MM.1S (cell line): ENCODE data around the gene CDH9.

Experiments used
- DNase-seq: peaks from one replicate; pipeline ENCODE4 v3.0.0-alpha.2; 2015
- H2AFZ ChIP-seq: fragments of 300-600 bp; sonication (generic); 2 replicates; pipeline ENCODE4 v1.6.0; 2016; ENCODE audit warnings: antibody characterized with exemption, low read length
- H3F3A ChIP-seq: fragments of 300-600 bp; sonication (generic); 2 replicates; pipeline ENCODE4 v1.6.1; 2016; ENCODE audit warnings: mild to moderate bottlenecking, antibody characterized with exemption, low read length, moderate library complexity, mixed read lengths; ENCODE audit not compliant: insufficient read depth
- H3K27ac ChIP-seq: fragments of 300-600 bp; sonication (generic); 2 replicates; pipeline ENCODE4 v1.5.1; 2016; ENCODE audit warnings: mild to moderate bottlenecking, low read length
- H3K27me3 ChIP-seq: fragments of 300-600 bp; sonication (generic); replicated peaks from 2 replicates; pipeline ENCODE4 v1.6.0; 2016; ENCODE audit warnings: low read length; ENCODE audit not compliant: insufficient read depth
- H3K36me3 ChIP-seq: fragments of 300-600 bp; sonication (generic); replicated peaks from 2 replicates; pipeline ENCODE4 v1.6.1; 2016; ENCODE audit warnings: mild to moderate bottlenecking, low read length, mixed read lengths; ENCODE audit not compliant: insufficient read depth
- H3K4me1 ChIP-seq: fragments of 300-600 bp; sonication (generic); 2 replicates; pipeline ENCODE4 v1.6.1; 2016; ENCODE audit warnings: low read length, mixed read lengths
- H3K4me2 ChIP-seq: fragments of 300-600 bp; sonication (generic); 2 replicates; pipeline ENCODE4 v1.6.0; 2016; ENCODE audit warnings: low read depth, low read length
- H3K4me3 ChIP-seq: fragments of 300-600 bp; sonication (generic); 2 replicates; pipeline ENCODE4 v1.5.1; 2016; ENCODE audit warnings: low read length, mixed read lengths
- H3K79me2 ChIP-seq: fragments of 300-600 bp; sonication (generic); 2 replicates; pipeline ENCODE4 v1.6.1; 2016; ENCODE audit warnings: mixed run types, low read length, mixed read lengths
- H3K9ac ChIP-seq: fragments of 300-600 bp; sonication (generic); 2 replicates; pipeline ENCODE4 v1.6.1; 2016; ENCODE audit warnings: low read length, mixed read lengths
- H3K9me2 ChIP-seq: fragments of 300-600 bp; sonication (generic); replicated peaks from 2 replicates; pipeline ENCODE4 v1.6.1; 2016; ENCODE audit warnings: mild to moderate bottlenecking, low read length, mixed read lengths; ENCODE audit not compliant: insufficient read depth
- H3K9me3 ChIP-seq: fragments of 300-600 bp; sonication (generic); replicated peaks from 2 replicates; pipeline ENCODE4 v1.6.1; 2016; ENCODE audit warnings: mild to moderate bottlenecking, low read length, mixed read lengths; ENCODE audit not compliant: insufficient read depth
- H4K20me1 ChIP-seq: fragments of 300-600 bp; sonication (generic); 2 replicates; pipeline ENCODE4 v1.6.1; 2016; ENCODE audit warnings: mild to moderate bottlenecking, low read length, moderate library complexity, mixed read lengths; ENCODE audit not compliant: insufficient read depth
- CTCF ChIP-seq: fragments of 300-600 bp; sonication (generic); IDR thresholded peaks from 2 replicates; pipeline ENCODE4 v1.5.1; 2016; ENCODE audit warnings: antibody characterized with exemption, low read length, mixed read lengths
- EZH2 ChIP-seq: fragments of 300-600 bp; sonication (generic); optimal IDR thresholded peaks from 2 replicates; pipeline ENCODE3; 2017; ENCODE audit warnings: low read depth, mild to moderate bottlenecking, antibody characterized with exemption, low read length, mixed read lengths
- EZH2phosphoT487 ChIP-seq: fragments of 300-600 bp; sonication (generic); IDR thresholded peaks from 2 replicates; pipeline ENCODE4 v1.6.1; 2018; ENCODE audit warnings: antibody characterized with exemption, low read length

Gene CDH9

DNA sequence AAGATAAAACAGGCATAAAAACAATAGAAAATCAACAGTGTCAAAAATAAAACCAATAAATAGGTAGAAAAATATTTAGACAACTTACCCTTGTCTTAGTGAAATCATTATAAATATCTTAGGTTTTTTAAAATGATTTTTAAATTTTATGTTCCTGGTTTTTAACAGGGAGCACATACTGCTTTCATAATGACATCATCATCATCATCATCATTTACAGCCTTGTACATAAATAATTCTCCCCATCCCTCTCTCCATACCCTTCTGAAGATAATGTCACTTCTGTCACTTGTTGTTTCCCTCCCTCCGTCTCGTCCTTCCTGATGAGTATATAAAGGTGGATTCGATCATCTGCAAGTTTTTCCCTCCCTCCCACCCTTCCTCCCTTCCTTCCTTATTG, 56.6 kb downstream of the CDH9 start:
- no peaks in the 10 kb centered on the region for H3K36me3 ChIP-seq
- no peak for TF ChIP-seq CTCF
- no peak for TF ChIP-seq EZH2phosphoT487
- TF ChIP-seq EZH2 = no peak
- H3K79me2 ChIP-seq = no peaks in the 10 kb centered on the region
- H3K9me2 ChIP-seq = no peaks in the 10 kb centered on the region
- no peak overlapping the region for H2AFZ ChIP-seq
- no peaks in the 10 kb centered on the region for H3K4me1 ChIP-seq
- H4K20me1 ChIP-seq = no peaks in the 10 kb centered on the region
- H3K27me3 ChIP-seq = no peaks in the 10 kb centered on the region
- H3K9ac ChIP-seq = no peak overlapping the region
- H3F3A ChIP-seq = no peaks in the 10 kb centered on the region
- no peak overlapping the region for H3K4me3 ChIP-seq
- H3K27ac ChIP-seq = no peak overlapping the region
- no peak overlapping the region for H3K4me2 ChIP-seq
- DNase-seq = no peak
- no peaks in the 10 kb centered on the region for H3K9me3 ChIP-seq

DNA sequence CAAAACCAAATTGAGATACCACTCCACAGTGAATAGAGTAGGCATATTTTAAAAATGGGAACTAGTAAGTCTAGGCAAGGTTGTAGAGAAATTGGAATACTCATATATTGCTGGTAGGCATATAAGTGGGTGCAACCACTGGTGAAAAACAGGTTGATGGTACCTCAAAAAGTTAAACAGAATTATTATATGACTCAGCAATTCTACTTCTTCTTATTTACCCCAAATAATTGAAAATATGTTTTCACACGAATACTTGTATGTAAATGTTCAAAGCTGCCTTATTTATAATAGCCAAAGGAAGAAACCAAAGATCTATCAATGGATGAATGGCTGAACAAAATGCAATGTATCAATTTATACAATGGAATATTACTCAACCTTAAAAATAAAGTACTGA, 79.1 kb downstream of the CDH9 start:
- Histone ChIP-seq H3K4me3 (no peak overlapping the region), H3K79me2 (no peaks in the 10 kb centered on the region), H3K4me2 (no peak overlapping the region), H3F3A (no peaks in the 10 kb centered on the region), H4K20me1 (no peaks in the 10 kb centered on the region), H3K36me3 (no peaks in the 10 kb centered on the region), H3K9me3 (no peaks in the 10 kb centered on the region), H3K27me3 (no peaks in the 10 kb centered on the region), H3K4me1 (no peaks in the 10 kb centered on the region), H3K9ac (no peak overlapping the region), H3K27ac (no peak overlapping the region), H2AFZ (no peak overlapping the region), H3K9me2 (no peaks in the 10 kb centered on the region)
- no peak for TF ChIP-seq EZH2phosphoT487
- no peak for TF ChIP-seq EZH2
- no peak for TF ChIP-seq CTCF
- no peak for DNase-seq

- Histone ChIP-seq H3K79me2 (no peaks in the 10 kb centered on the region), H3K36me3 (no peaks in the 10 kb centered on the region), H3K4me1 (no peaks in the 10 kb centered on the region), H3K4me2 (no peak overlapping the region), H3K27ac (no peak overlapping the region), H3F3A (no peaks in the 10 kb centered on the region), H3K9me2 (no peaks in the 10 kb centered on the region), H4K20me1 (no peaks in the 10 kb centered on the region), H3K9me3 (no peaks in the 10 kb centered on the region), H3K27me3 (no peaks in the 10 kb centered on the region), H3K9ac (no peak overlapping the region), H2AFZ (no peak overlapping the region), H3K4me3 (no peak overlapping the region)
- DNase-seq = no peak
- no peak for TF ChIP-seq EZH2
- TF ChIP-seq CTCF = no peak
- no peak for TF ChIP-seq EZH2phosphoT487
Observed at GRCh38 chr5:26955161-26955560, 83.2 kb downstream of the CDH9 start.
